DOHH2 (cell line): ENCODE results near the gene CNTN4.

Experiments
- H3F3A ChIP-seq: fragments of 200-600 bp; sonication (generic), shearing (Covaris generic); 2 replicates; pipeline ENCODE4 v1.6.0; 2016; ENCODE audit warnings: antibody characterized with exemption, mild to moderate bottlenecking; ENCODE audit not compliant: control insufficient read depth, insufficient read depth
- H3K27ac ChIP-seq: fragments of 200-600 bp; sonication (generic); 2 replicates; pipeline ENCODE4 v1.5.1; 2014; ENCODE audit warnings: low read depth, mild to moderate bottlenecking, low read length, moderate library complexity
- H3K27me3 ChIP-seq: fragments of 200-600 bp; sonication (generic); 2 replicates; pipeline ENCODE4 v1.6.1; 2014; ENCODE audit warnings: mild to moderate bottlenecking, low read length, mixed read lengths; ENCODE audit not compliant: control insufficient read depth
- H3K36me3 ChIP-seq: fragments of 200-600 bp; sonication (generic); 2 replicates; pipeline ENCODE4 v1.6.1; 2014; ENCODE audit warnings: mild to moderate bottlenecking, low read length, moderate library complexity, mixed read lengths; ENCODE audit not compliant: control insufficient read depth
- H3K4me1 ChIP-seq: fragments of 200-600 bp; sonication (generic); 2 replicates; pipeline ENCODE4 v1.6.1; 2014; ENCODE audit warnings: mild to moderate bottlenecking, low read length, mixed read lengths; ENCODE audit not compliant: control insufficient read depth
- H3K4me2 ChIP-seq: fragments of 200-600 bp; sonication (generic); 2 replicates; pipeline ENCODE4 v1.6.0; 2014; ENCODE audit warnings: mild to moderate bottlenecking, low read length, moderate library complexity
- H3K4me3 ChIP-seq: fragments of 200-600 bp; sonication (generic); 2 replicates; pipeline ENCODE4 v1.5.1; 2014; ENCODE audit warnings: mild to moderate bottlenecking, low read length, mixed read lengths
- H3K79me2 ChIP-seq: fragments of 200-600 bp; sonication (generic); 2 replicates; pipeline ENCODE4 v1.6.1; 2014; ENCODE audit warnings: mild to moderate bottlenecking, low read length, mixed read lengths; ENCODE audit not compliant: control insufficient read depth
- H3K9me2 ChIP-seq: fragments of 200-600 bp; sonication (generic); replicated peaks from 2 replicates; pipeline ENCODE4 v1.6.1; 2014; ENCODE audit warnings: mild to moderate bottlenecking, low read length, mixed read lengths; ENCODE audit not compliant: control insufficient read depth
- H3K9me3 ChIP-seq: fragments of 200-600 bp; sonication (generic); 2 replicates; pipeline ENCODE4 v1.6.1; 2014; ENCODE audit warnings: antibody characterized with exemption, low read length, mixed read lengths; ENCODE audit not compliant: control insufficient read depth, insufficient read depth
- H4K20me1 ChIP-seq: fragments of 200-600 bp; sonication (generic); 2 replicates; pipeline ENCODE4 v1.6.0; 2014; ENCODE audit warnings: low read depth, mild to moderate bottlenecking, antibody characterized with exemption, low read length, moderate library complexity; ENCODE audit not compliant: control insufficient read depth, insufficient read depth
- EZH2phosphoT487 ChIP-seq: fragments of 200-600 bp; sonication (generic); IDR thresholded peaks from 2 replicates; pipeline ENCODE4 v1.6.1; 2017; ENCODE audit warnings: borderline replicate concordance, mild to moderate bottlenecking, antibody characterized with exemption, low read length, moderate library complexity, mixed read lengths
- TF ChIP-seq, protein P1 (sequence below): fragments of 200-600 bp; sonication (generic); IDR thresholded peaks from one replicate; pipeline ENCODE4 v1.5.1; 2014; ENCODE audit warnings: antibody characterized with exemption, mild to moderate bottlenecking, low read depth, low read length; ENCODE audit not compliant: poor library complexity, severe bottlenecking

CNTN4 gene

DNA sequence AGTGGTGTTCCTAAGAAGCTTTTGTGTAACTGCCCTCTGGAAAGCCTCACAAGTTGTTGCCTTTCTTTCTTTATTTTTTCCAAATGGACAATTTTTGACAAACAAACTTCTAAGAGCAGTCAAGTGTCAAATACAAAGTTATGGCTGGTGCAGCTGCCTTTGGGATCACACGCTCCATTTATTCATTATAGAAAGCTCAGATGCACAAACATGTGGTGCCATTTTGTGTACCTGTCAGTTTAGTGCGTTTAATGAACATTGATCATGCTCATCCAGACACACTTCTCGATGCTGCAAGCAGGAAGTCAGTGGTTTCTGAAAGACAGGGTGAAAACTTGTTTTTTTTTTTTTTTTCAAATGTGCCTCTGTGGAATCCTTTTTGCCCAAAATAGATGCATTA, 324.5 kb downstream of the CNTN4 start:
- no peak overlapping the region for H3K4me2 ChIP-seq
- no peaks in the 10 kb centered on the region for H4K20me1 ChIP-seq
- TF ChIP-seq, protein P1, sequence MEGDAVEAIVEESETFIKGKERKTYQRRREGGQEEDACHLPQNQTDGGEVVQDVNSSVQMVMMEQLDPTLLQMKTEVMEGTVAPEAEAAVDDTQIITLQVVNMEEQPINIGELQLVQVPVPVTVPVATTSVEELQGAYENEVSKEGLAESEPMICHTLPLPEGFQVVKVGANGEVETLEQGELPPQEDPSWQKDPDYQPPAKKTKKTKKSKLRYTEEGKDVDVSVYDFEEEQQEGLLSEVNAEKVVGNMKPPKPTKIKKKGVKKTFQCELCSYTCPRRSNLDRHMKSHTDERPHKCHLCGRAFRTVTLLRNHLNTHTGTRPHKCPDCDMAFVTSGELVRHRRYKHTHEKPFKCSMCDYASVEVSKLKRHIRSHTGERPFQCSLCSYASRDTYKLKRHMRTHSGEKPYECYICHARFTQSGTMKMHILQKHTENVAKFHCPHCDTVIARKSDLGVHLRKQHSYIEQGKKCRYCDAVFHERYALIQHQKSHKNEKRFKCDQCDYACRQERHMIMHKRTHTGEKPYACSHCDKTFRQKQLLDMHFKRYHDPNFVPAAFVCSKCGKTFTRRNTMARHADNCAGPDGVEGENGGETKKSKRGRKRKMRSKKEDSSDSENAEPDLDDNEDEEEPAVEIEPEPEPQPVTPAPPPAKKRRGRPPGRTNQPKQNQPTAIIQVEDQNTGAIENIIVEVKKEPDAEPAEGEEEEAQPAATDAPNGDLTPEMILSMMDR, result no peak
- TF ChIP-seq EZH2phosphoT487, result no peak
- H3K27ac ChIP-seq, result no peak overlapping the region
- H3K9me2 ChIP-seq, result no peaks in the 10 kb centered on the region
- H3K36me3 ChIP-seq, result no peaks in the 10 kb centered on the region
- no peaks in the 10 kb centered on the region for H3K79me2 ChIP-seq
- no peak overlapping the region for H3K4me3 ChIP-seq
- no peaks in the 10 kb centered on the region for H3K27me3 ChIP-seq
- no peaks in the 10 kb centered on the region for H3K4me1 ChIP-seq
- H3K9me3 ChIP-seq, result no peaks in the 10 kb centered on the region
- no peaks in the 10 kb centered on the region for H3F3A ChIP-seq

- Histone ChIP-seq H3K4me2 (no peak overlapping the region), H3K79me2 (no peaks in the 10 kb centered on the region), H3K4me1 (no peaks in the 10 kb centered on the region), H3K27me3 (no peaks in the 10 kb centered on the region), H4K20me1 (no peaks in the 10 kb centered on the region), H3K9me2 (no peaks in the 10 kb centered on the region), H3K36me3 (no peaks in the 10 kb centered on the region), H3K4me3 (no peak overlapping the region), H3K9me3 (no peaks in the 10 kb centered on the region), H3F3A (no peaks in the 10 kb centered on the region), H3K27ac (no peak overlapping the region)
- no peak for TF ChIP-seq EZH2phosphoT487
- TF ChIP-seq, protein P1, result no peak
Observed at GRCh38 chr3:2441558-2441957, 342.9 kb downstream of the CNTN4 start.

GRCh38 chr3:2446146-2446545, 347.5 kb downstream of the CNTN4 start:
- no peaks in the 10 kb centered on the region for H3K9me2 ChIP-seq
- no peaks in the 10 kb centered on the region for H4K20me1 ChIP-seq
- no peak overlapping the region for H3K4me2 ChIP-seq
- H3K36me3 ChIP-seq, result no peaks in the 10 kb centered on the region
- H3F3A ChIP-seq, result no peaks in the 10 kb centered on the region
- no peaks in the 10 kb centered on the region for H3K27me3 ChIP-seq
- no peak overlapping the region for H3K4me3 ChIP-seq
- H3K9me3 ChIP-seq, result no peaks in the 10 kb centered on the region
- no peaks in the 10 kb centered on the region for H3K4me1 ChIP-seq
- no peak for TF ChIP-seq EZH2phosphoT487
- TF ChIP-seq, protein P1, result no peak
- H3K79me2 ChIP-seq, result no peaks in the 10 kb centered on the region
- H3K27ac ChIP-seq, result no peak overlapping the region

DNA sequence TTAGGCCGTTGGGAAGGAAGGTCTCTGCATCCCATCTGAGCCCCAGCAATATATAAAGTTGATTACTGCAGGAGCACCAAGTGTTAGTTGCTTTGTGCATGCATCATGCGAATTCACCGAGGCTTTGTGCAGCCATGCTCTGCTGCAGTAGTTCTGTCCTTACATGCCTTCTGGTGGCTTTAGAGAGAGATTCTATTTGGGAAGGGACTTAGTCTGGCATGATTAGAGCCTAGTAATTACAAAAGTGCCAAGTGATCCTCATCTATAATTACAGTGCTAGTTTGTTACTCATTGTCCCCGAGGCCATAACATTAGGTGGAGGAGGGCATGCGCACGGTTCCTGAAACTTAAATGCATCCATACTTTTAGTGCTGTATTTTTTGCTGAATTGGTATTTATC, 353.6 kb downstream of the CNTN4 start:
- H3K9me3 ChIP-seq, result no peaks in the 10 kb centered on the region

More for the DNA sequence above, 353.6 kb downstream of the CNTN4 start:
- Histone ChIP-seq H3K4me2 (no peak overlapping the region), H4K20me1 (no peaks in the 10 kb centered on the region), H3K79me2 (no peaks in the 10 kb centered on the region), H3F3A (no peaks in the 10 kb centered on the region), H3K36me3 (no peaks in the 10 kb centered on the region), H3K4me3 (no peak overlapping the region), H3K27ac (no peak overlapping the region), H3K27me3 (no peaks in the 10 kb centered on the region), H3K9me2 (no peaks in the 10 kb centered on the region), H3K4me1 (no peaks in the 10 kb centered on the region)
- TF ChIP-seq, protein P1, result no peak
